ENCODE measurements around the gene UBB. TPM values are rescaled to one million over a fixed set of nuclear protein-coding genes. Genes with fewer than 3 reads are reported as not detected.

The UBB gene
- total RNA-seq (2014; rRNA removed; shearing (Covaris generic)) (812 and 871 TPM in 2 replicates), polyA plus RNA-seq (2016; fragmentation: Nextera tagmentation; extraction: Ambion mirVana) (1,581 and 1,692 TPM in 2 replicates)
- long read RNA-seq, transcript UBB-201 (2 exons, 1,225 nt): major isoform, 457 of 502 reads
- long read RNA-seq, transcript UBB-202 (2 exons, 1,014 nt): minor isoform, 7 of 502 reads
- long read RNA-seq, transcript UBB-203 (2 exons, 1,012 nt): minor isoform, 24 of 502 reads
- long read RNA-seq, partial matches to known transcripts: 9 of 502 reads
- long read RNA-seq, other reads (novel, unspliced or antisense): 5 of 502 reads

- DNase-seq (ENCODE audit: low spot score): peak; percentile 99
- peak; percentile 95 for ATAC-seq
- Histone ChIP-seq H3K27me3 (ENCODE audit: insufficient read depth) (no peaks in the 10 kb centered on the region), H3K4me3 (peak within 1 kb of the TSS; percentile 98), H3K9me2 (ENCODE audit: insufficient read depth) (no peaks in the 10 kb centered on the region), H4K20me1 (replicated peaks; ENCODE audit: insufficient read depth) (peaks cover 3% of the 10 kb centered on the region; the same call in 1 of the 2 replicates), H3K4me1 (ENCODE audit: insufficient read depth) (peaks cover 5% of the 10 kb centered on the region), H3K79me2 (replicated peaks; ENCODE audit: insufficient read depth) (peaks cover 23% of the 10 kb centered on the region), H3K36me3 (ENCODE audit: insufficient read depth) (peaks cover 11% of the 10 kb centered on the region; the same call in 1 of the 2 replicates), H3K27ac (ENCODE audit: low read depth) (peak within 1 kb of the TSS; percentile 99), H2AFZ (peak within 1 kb of the TSS; percentile 74; the same call in 1 of the 2 replicates), H3K4me2 (peak within 1 kb of the TSS; percentile 96), H3F3A (replicated peaks; ENCODE audit: low read depth) (peaks cover 26% of the 10 kb centered on the region)
- TF ChIP-seq ZNF331 (CRISPR knock-in tag; IDR thresholded peaks at IDR 0.05; ENCODE audit: low read depth): no peak
- TF ChIP-seq CREB1 (CRISPR knock-in tag; IDR thresholded peaks at IDR 0.05; ENCODE audit: low read depth): peak; percentile 93
- peak; percentile 75 for TF ChIP-seq ETS1 (IDR thresholded peaks at IDR 0.05)
- TF ChIP-seq CTCF (conservative IDR thresholded peaks at IDR 0.05; ENCODE audit: low read depth in 2 of 2): peak in 1 of 2 experiments; percentile 15; a peak in 1 of 4 replicates
- no peak for TF ChIP-seq ZNF114 (CRISPR knock-in tag; IDR thresholded peaks at IDR 0.05)
- peak; percentile 99 for TF ChIP-seq POLR2AphosphoS5 (IDR thresholded peaks at IDR 0.05; ENCODE audit: low read depth)
- TF ChIP-seq STAT1 (IDR thresholded peaks at IDR 0.05; ENCODE audit: unreplicated experiment): no peak
- TF ChIP-seq ZNF462 (CRISPR knock-in tag; IDR thresholded peaks at IDR 0.05): no peak
- Mint-ChIP-seq H3K27ac (peak within 1 kb of the TSS; percentile 100), H3K4me3 (peak within 1 kb of the TSS; percentile 96), H3K27me3 (ENCODE audit: insufficient read depth, low read depth, poor library complexity) (peaks cover 10% of the 10 kb centered on the region), H3K36me3 (ENCODE audit: low read depth) (peaks cover 41% of the 10 kb centered on the region), H3K4me1 (peaks cover 31% of the 10 kb centered on the region), H3K9me3 (no peaks in the 10 kb centered on the region; the same call in 2 of the 3 replicates)
Measured at GRCh38 chr17:16380640-16381495, at the start of gene UBB. TSS of gene UBB (plus strand) at chr17:16381091. CDS start at chr17:16381908, 817 bp downstream.

Data from GM23338 (cell line).